ENCODE results near the gene RAB3IP. TPM values are rescaled to one million over a fixed set of nuclear protein-coding genes. Genes with fewer than 3 reads are reported as not detected.

Gene RAB3IP
- total and polyA plus RNA-seq, 10 of the 15 experiments (the other 5 are each of a cell fraction or from before 2014, with no cell fraction given) = 18.8 to 53.6 (median 28.7) TPM

DNA sequence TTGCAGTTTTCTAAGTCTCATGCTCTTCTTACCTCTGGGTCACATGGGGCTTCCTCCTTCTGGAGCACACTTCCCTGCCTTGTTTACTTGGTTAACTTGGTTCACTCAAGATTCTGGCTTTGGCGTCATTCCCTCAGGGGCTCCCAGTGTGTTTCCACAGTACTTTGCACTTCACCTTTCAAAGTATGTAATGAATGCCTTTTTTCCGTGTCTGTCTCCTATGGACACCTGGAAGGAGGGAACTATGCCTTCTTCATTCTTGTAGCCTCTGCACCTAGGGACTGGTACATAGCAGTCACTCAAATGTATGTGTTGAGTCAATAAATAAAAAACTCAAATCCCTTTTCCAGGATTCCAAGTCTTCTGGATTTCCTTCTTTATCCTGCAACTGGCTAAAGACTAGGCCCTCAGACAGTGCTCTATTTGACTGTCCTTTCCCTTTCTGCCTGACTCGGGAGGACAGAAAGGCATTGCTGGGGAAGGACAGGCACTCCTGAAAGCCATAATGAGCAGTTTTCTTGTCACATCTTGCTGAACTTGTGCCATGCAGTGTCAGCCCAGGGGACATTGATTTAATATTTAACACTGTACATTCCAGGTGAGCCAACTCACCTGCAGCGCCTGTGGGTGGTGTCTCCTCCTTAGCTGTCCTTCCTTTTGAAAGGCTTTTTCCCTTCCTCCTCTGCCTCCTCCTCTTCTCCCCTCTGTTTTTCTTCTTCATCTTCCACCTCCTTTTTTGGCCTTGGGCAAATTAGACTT is 99.2 kb downstream of the RAB3IP start:
- H3K9me3 ChIP-seq (replicated peaks; ENCODE audit: control insufficient read depth, insufficient read depth, low read length) = no peaks in the 10 kb centered on the region
- ChIA-PET CTCF (no interaction called here), POLR2A (no interaction called here), SMC1A (ENCODE audit: uncharacterized antibody, unreplicated experiment) (no interaction called here), RAD21 (ENCODE audit: unreplicated experiment) (no interaction called here)
- FAIRE-seq (no peak), DNase-seq (ENCODE audit: low read depth, low spot score) (no peak), ATAC-seq (no peak)
- no peak overlapping the region for H2AFZ ChIP-seq (ENCODE audit: control insufficient read depth, low read depth, low read length)
- no peaks in the 10 kb centered on the region for H4K20me1 ChIP-seq (ENCODE audit: control insufficient read depth, insufficient read depth)
- no peaks in the 10 kb centered on the region for H3K79me2 ChIP-seq (ENCODE audit: control insufficient read depth, insufficient read depth, low read length)
- H3K9ac ChIP-seq (ENCODE audit: control insufficient read depth, insufficient read depth, low read length) = no peak overlapping the region
- intact Hi-C loops (cut with micrococcal nuclease; ENCODE audit: unreplicated experiment) = no loop called here
- TF ChIP-seq SMAD5 (IDR thresholded peaks at IDR 0.05; ENCODE audit: low read depth) = no peak
- no peak for TF ChIP-seq POU2F2 (IDR thresholded peaks at IDR 0.05; ENCODE audit: borderline replicate concordance, low read depth, low read length)
- TF ChIP-seq, protein P1, sequence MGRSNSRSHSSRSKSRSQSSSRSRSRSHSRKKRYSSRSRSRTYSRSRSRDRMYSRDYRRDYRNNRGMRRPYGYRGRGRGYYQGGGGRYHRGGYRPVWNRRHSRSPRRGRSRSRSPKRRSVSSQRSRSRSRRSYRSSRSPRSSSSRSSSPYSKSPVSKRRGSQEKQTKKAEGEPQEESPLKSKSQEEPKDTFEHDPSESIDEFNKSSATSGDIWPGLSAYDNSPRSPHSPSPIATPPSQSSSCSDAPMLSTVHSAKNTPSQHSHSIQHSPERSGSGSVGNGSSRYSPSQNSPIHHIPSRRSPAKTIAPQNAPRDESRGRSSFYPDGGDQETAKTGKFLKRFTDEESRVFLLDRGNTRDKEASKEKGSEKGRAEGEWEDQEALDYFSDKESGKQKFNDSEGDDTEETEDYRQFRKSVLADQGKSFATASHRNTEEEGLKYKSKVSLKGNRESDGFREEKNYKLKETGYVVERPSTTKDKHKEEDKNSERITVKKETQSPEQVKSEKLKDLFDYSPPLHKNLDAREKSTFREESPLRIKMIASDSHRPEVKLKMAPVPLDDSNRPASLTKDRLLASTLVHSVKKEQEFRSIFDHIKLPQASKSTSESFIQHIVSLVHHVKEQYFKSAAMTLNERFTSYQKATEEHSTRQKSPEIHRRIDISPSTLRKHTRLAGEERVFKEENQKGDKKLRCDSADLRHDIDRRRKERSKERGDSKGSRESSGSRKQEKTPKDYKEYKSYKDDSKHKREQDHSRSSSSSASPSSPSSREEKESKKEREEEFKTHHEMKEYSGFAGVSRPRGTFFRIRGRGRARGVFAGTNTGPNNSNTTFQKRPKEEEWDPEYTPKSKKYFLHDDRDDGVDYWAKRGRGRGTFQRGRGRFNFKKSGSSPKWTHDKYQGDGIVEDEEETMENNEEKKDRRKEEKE (IDR thresholded peaks at IDR 0.05) = no peak
- TF ChIP-seq POLR2A (IDR thresholded peaks at IDR 0.05; ENCODE audit: low read depth, low read length) = no peak
- TF ChIP-seq SP1 (IDR thresholded peaks at IDR 0.05; ENCODE audit: low read depth, low read length) = no peak
- TF ChIP-seq, protein P2, sequence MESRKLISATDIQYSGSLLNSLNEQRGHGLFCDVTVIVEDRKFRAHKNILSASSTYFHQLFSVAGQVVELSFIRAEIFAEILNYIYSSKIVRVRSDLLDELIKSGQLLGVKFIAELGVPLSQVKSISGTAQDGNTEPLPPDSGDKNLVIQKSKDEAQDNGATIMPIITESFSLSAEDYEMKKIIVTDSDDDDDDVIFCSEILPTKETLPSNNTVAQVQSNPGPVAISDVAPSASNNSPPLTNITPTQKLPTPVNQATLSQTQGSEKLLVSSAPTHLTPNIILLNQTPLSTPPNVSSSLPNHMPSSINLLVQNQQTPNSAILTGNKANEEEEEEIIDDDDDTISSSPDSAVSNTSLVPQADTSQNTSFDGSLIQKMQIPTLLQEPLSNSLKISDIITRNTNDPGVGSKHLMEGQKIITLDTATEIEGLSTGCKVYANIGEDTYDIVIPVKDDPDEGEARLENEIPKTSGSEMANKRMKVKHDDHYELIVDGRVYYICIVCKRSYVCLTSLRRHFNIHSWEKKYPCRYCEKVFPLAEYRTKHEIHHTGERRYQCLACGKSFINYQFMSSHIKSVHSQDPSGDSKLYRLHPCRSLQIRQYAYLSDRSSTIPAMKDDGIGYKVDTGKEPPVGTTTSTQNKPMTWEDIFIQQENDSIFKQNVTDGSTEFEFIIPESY (IDR thresholded peaks at IDR 0.05) = no peak
- TF ChIP-seq SMAD1 (IDR thresholded peaks at IDR 0.05; ENCODE audit: low read depth, partially characterized antibody) = no peak
- TF ChIP-seq STAT1 (conservative IDR thresholded peaks at IDR 0.05) = no peak
- TF ChIP-seq EP300 (IDR thresholded peaks at IDR 0.05; ENCODE audit: borderline replicate concordance in 1 of 2, control insufficient read depth in 1 of 2, low read depth in 2 of 2, low read length in 2 of 2) = no peak
- TF ChIP-seq, protein P3, sequence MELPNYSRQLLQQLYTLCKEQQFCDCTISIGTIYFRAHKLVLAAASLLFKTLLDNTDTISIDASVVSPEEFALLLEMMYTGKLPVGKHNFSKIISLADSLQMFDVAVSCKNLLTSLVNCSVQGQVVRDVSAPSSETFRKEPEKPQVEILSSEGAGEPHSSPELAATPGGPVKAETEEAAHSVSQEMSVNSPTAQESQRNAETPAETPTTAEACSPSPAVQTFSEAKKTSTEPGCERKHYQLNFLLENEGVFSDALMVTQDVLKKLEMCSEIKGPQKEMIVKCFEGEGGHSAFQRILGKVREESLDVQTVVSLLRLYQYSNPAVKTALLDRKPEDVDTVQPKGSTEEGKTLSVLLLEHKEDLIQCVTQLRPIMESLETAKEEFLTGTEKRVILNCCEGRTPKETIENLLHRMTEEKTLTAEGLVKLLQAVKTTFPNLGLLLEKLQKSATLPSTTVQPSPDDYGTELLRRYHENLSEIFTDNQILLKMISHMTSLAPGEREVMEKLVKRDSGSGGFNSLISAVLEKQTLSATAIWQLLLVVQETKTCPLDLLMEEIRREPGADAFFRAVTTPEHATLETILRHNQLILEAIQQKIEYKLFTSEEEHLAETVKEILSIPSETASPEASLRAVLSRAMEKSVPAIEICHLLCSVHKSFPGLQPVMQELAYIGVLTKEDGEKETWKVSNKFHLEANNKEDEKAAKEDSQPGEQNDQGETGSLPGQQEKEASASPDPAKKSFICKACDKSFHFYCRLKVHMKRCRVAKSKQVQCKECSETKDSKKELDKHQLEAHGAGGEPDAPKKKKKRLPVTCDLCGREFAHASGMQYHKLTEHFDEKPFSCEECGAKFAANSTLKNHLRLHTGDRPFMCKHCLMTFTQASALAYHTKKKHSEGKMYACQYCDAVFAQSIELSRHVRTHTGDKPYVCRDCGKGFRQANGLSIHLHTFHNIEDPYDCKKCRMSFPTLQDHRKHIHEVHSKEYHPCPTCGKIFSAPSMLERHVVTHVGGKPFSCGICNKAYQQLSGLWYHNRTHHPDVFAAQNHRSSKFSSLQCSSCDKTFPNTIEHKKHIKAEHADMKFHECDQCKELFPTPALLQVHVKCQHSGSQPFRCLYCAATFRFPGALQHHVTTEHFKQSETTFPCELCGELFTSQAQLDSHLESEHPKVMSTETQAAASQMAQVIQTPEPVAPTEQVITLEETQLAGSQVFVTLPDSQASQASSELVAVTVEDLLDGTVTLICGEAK (IDR thresholded peaks at IDR 0.05; ENCODE audit: borderline replicate concordance) = no peak
- TF ChIP-seq, protein P4, sequence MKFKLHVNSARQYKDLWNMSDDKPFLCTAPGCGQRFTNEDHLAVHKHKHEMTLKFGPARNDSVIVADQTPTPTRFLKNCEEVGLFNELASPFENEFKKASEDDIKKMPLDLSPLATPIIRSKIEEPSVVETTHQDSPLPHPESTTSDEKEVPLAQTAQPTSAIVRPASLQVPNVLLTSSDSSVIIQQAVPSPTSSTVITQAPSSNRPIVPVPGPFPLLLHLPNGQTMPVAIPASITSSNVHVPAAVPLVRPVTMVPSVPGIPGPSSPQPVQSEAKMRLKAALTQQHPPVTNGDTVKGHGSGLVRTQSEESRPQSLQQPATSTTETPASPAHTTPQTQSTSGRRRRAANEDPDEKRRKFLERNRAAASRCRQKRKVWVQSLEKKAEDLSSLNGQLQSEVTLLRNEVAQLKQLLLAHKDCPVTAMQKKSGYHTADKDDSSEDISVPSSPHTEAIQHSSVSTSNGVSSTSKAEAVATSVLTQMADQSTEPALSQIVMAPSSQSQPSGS (IDR thresholded peaks at IDR 0.05; ENCODE audit: low read length) = no peak
- no peak for TF ChIP-seq RELA (IDR thresholded peaks at IDR 0.05; ENCODE audit: borderline replicate concordance, partially characterized antibody)
- no peak for TF ChIP-seq PAX8 (IDR thresholded peaks at IDR 0.05)
- TF ChIP-seq RB1 (IDR thresholded peaks at IDR 0.05; ENCODE audit: borderline replicate concordance) = no peak
- no peak overlapping the region for H3K4me2 ChIP-seq (ENCODE audit: control insufficient read depth, insufficient read depth)
- no peak overlapping the region for H3K4me3 ChIP-seq
- in situ Hi-C loops (cut with MboI) = no loop called here
- no TSS peak for BruUV-seq (replicated peaks)
- H3K4me1 ChIP-seq (ENCODE audit: control insufficient read depth, insufficient read depth, low read length) = no peaks in the 10 kb centered on the region
- H3K27ac ChIP-seq (ENCODE audit: control insufficient read depth, insufficient read depth) = no peak overlapping the region
- H3K27me3 ChIP-seq (replicated peaks in 1 of 2; ENCODE audit: control insufficient read depth in 2 of 2, insufficient read depth in 2 of 2, low read length in 1 of 2) = no peaks in the 10 kb centered on the region
- H3K36me3 ChIP-seq (ENCODE audit: control insufficient read depth in 2 of 2, insufficient read depth in 2 of 2, low read length in 1 of 2) = no peaks in the 10 kb centered on the region
- 67% methylated on average over 4 of the region's 4 CpGs for WGBS (ENCODE audit: insufficient coverage, insufficient replicate concordance, low lambda C conversion rate, missing lambda C conversion rate)
